NCI-H1694 (cell line): ENCODE results near the gene SEC14L5.
"Not testable (repeated sequence)": the region's sequence is repeated elsewhere in the genome, so short reads cannot be mapped to it uniquely, and the experiment has no call there.

Source experiments
- DNase-seq: peaks from one replicate; lab custom pipeline; 2025; lab: John Stamatoyannopoulos, UW

The SEC14L5 gene

DNA sequence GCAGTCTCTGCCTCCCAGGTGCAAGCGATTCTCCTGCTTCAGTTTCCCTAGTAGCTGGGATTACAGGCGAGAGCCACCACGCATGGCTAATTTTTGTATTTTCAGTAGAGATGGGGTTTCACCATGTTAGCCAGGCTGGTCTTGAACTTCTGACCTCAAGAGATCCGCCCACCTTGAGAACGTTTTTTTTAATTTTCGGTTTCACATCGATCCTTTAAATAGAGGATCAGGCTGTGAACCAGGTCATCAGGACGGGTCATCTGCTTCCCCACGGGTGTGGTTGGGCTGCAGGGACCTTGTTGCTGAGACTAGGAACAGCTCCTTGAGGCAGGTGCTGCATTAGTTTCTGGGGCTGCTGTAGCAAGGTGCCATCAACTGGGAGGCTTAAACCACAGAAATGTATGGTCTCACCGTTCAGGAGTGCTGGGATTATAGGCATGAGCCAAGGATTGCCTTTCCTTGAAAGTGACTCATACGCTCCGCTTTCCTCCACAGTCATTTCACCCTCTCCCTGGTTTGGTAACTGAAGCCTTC is 83.5 kb downstream of the SEC14L5 start:
- DNase-seq: no peak

DNA sequence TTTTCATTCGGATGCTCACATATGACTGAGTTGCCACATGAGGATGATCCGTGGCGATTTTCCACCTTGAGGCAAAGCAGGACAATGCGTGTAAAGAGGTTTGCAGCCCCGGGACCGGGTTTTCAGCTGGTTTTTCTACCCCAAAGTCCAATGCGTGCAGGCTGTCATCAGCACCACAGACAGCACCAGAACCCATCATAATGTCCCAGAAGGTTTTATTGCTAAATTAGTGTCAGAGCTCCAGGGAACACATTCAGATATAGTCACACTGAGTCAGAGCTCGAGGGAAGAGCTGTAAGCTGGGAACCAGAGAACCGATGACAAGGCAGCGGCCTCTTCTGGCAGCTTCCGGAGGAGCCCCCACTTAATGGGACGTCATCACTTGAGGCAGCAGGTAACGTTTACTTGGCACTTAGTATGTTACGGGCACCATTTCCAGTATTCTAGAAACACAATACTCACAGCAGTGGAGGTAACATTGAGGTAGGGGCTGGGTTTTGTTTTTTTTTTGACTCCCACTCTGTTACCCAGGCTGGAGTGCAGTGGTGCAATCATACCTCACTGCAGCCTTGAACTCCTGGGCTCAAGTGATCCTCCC is 84.5 kb downstream of the SEC14L5 start:
- no peak for DNase-seq

DNA sequence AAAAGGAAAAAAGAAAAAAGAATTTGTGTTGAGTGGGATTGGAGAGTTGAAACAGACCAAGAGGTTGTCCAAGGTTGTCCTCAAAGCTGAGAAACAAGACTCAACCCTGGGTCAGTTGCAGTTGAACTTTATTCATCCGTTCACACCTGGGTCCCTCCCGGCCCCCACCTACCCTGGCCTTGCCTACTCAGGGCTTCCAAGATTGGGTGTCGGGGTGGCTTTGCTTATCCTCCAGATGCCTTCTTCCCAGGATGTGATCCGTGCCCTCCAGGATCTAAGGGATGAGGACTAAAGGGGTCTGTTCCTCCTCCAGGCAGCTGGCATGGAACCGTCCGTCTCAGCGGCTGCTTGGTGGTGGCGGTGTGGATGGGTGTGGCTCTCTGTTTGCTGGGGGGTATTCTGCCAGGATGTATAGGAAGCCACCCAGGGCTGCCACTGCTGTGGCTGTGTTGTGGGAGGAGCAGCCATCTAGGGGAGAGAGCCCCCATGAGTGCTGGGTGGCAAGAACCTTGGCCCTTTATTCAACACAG is 85.9 kb downstream of the SEC14L5 start:
- DNase-seq: no peak

DNA sequence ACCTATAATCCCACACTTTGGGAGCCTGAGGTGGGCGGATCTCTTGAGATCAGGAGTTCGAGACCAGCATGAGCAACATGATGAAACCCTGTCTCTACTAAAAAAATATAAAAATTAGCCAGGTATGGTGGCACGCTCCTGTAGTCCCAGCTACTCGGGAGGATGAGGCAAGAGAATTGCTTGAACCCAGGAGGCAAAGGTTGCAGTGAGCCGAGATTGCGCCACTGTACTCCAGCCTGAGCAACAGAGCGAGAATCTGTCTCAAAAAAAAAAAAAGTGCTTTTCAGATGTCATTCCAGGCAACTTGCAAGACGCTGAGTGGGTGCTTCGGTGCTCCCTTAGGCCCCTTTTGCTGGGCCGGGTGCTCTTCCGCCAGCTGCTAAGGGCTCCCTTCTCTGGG is 86.5 kb downstream of the SEC14L5 start:
- DNase-seq: not testable (repeated sequence)

GRCh38 chr16:5045499-5046115 is 87.5 kb downstream of the SEC14L5 start:
- DNase-seq: no peak

- no peak for DNase-seq
Measured at GRCh38 chr16:5046914-5047313, 88.8 kb downstream of the SEC14L5 start.

- DNase-seq: no peak
Measured at GRCh38 chr16:5054876-5055865, 97.0 kb downstream of the SEC14L5 start.

DNA sequence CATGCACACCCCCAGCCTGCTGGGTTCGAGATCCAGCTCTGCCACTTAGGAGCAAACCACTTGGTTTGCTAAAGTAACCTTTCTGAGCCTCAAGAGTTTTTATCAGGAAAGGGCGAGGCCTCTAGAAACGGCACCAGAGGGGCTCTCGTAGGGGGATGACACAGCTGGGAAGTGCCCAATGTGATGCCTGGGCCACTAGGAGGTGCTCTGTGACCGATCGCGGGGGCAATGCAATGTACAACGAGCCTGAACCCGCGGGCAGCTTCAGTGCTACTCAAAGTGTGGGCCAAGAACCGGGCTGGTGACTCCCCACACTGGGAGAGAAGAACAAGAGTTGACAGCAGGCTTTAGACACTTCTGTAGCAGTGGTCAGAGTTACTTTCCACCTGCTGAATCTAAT is 98.2 kb downstream of the SEC14L5 start:
- DNase-seq: no peak

DNA sequence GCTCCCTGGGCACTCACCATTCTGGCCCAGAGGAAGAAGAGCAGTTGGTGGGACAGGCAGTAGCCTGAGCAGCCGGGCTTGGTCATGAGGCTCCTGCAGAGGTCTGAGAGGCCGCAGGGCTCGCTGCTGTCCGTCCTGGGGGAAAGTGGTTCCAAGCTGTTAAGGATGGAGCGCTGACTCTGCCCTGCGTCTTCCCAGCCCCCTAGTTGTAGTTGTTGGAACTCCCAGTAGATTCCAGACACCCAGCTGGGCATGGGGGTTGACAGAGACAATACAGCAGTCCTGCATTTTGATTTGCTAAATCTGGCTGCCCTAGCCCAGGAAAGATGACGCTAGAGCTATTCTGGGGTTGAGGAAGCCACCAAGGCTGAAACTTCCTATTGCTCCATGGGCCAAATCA is 100.3 kb downstream of the SEC14L5 start:
- DNase-seq: no peak

DNA sequence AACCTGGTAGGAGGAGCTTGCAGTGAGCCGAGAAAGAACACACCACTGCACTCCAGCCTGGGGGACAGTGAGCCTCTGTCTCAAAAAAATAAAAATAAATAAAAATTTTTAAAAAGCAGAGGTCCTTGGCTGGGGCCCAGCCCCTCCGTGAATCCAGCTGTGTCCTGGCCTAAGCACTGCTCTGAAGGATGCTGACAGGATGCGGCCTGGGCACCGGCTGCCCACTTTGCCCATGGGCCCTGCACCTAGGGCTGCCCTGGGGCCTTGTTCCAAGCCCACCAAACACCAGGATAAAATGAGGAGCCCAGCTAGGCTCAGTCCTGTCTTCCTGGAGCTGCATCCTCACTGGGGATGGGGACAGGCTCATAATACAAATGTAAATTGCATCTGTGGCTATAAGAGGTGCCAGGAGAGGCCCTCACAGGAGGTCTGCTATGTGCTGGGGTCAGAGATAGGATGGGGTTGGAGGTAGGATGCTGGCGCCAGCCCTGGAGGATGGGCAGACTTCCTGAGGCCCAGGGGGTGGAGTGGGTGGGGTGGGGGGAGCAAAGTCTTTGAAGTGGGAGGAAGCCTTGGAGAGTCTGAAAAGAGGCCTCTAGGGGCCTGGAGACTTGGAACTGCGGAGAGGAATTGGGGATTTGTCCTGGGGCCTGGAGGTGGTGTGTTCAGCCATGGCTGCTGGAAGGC is 101.4 kb downstream of the SEC14L5 start:
- no peak for DNase-seq

- no peak for DNase-seq
Measured at GRCh38 chr16:5060073-5060641, 102.0 kb downstream of the SEC14L5 start.

DNA sequence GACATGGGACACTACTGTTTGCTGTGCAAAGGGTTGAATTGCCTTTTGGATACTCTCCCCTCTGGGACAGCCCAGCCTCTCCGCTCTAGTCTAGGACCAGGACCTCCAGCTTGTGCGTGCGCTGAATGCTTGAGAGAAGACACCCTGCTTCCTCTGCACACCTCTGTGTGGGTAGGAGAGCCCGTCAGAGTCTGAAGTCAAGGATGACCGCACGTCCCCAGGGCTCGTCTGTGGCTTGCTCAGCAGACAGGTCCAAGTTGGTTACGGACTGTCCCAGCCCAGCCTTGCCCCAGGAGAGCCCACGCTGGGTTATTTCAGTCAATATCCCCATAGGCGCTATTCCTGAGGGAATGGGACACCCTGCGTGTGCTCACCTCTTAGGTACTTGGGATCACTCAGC is 103.9 kb downstream of the SEC14L5 start:
- no peak for DNase-seq

DNA sequence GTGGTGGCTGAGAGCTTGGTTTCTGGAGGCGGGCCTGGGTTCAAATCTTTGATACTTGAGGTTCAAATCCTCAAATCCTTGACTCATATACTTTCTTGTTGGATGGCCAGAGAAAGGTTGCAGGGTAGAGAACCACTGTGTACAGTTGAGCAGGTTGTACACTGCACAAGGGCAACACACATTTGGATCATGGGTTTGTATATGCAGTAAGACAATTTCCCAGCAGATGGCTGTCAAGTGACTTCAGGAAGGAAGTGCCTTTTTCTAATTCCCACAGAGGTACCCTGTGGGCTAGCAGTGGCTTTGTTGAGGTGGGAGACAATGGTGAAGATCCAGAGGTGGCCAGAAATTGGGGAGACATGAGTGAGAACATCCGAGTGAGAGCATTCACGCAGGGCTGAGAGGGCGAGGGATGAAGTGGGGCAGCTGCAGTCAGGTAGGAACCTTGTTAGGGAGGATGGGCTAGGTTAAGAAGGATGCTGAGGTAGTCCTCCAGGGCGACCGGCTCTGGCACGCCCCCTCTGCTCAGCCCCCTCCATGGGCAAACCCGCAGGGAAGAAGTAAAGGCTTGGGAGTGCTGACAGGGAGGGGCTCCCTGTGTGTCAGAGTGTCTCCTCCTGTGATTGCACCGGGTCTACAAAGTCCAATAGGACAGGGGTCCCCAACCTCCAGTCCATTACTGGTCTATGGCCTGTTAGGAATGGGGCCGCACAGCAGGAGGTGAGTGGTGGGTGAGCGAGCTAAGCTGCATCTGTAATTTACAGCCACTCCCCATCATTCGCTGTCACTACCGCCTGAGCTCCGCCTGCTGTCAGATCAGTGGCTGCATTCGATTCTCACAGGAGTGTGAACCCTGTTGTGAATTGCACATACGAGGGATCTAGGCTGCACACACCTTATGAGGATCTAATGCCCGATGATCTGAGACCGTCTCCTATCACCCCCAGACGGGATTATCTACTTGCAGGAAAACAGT is 104.9 kb downstream of the SEC14L5 start:
- DNase-seq: no peak

- DNase-seq: no peak
Measured at GRCh38 chr16:5064915-5065314, 106.8 kb downstream of the SEC14L5 start.

GRCh38 chr16:5065326-5065725 is 107.2 kb downstream of the SEC14L5 start:
- DNase-seq: no peak

GRCh38 chr16:5065813-5066212 is 107.7 kb downstream of the SEC14L5 start, which contains the start of gene C16orf89:
Gene C16orf89 (minus strand): TSS chr16:5065956. CDS start chr16:5065908, 48 bp downstream.
- DNase-seq: no peak

DNA sequence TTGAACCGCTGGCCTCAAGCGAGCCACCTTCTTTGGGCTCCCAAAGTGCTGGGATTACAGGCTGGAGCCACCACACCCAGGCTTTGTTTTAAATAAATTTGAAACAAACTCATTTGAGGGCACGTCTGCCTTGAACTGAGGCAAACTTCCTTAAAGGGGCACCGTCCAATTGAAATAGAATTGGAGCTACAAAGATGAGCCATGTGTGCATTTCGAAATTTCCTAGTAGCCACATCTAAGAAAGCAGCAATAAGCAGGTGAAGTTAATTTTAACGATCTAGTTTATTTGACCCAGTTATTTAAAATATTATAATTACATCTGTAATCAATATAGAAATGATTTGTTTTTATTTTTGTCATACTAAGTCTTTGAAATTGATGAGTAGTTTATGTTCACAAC is 108.4 kb downstream of the SEC14L5 start:
- no peak for DNase-seq
